Panc1 (cell line): Measurements from ENCODE around the gene FILIP1. TPM values are rescaled to one million over a fixed set of nuclear protein-coding genes. Genes with fewer than 3 reads are reported as not detected.

Experiments
- ATAC-seq: fragments of 200-7000 bp; cut with Tn5 transposase; 2 replicates; pipeline ENCODE4 v1.9.1; 2020; ENCODE audit warnings: mild to moderate bottlenecking, moderate library complexity
- BruUV-seq: library from RNA; stranded (reverse); fragments of 400-500 nt; replicated peaks from 2 replicates; lab custom pipeline; 2021; lab: Mats Ljungman, UMichigan
- CTCF ChIA-PET: fragments of 300-600 bp; sonication (Branson Sonifier 250); formaldehyde crosslinking; loops from one replicate; lab custom pipeline; 2022; ENCODE audit warnings: antibody characterized with exemption; lab: Charles Lee
- POLR2A ChIA-PET: fragments of 300-600 bp; sonication (Branson Sonifier 250); formaldehyde crosslinking; loops from one replicate; lab custom pipeline; 2022; ENCODE audit warnings: antibody characterized with exemption; lab: Charles Lee
- DNase-seq: peaks from one replicate; pipeline ENCODE4 v3.0.0-alpha.2; 2010; ENCODE audit warnings: low read depth, low spot score
- H3K27ac ChIP-seq: 2 replicates; pipeline ENCODE4 v1.5.1; 2011; ENCODE audit warnings: mild to moderate bottlenecking, low read length, inconsistent platforms
- H3K27me3 ChIP-seq: fragments of 200-500 bp; sonication (Bioruptor generic); 2 replicates; pipeline ENCODE4 v1.6.0; 2014; ENCODE audit warnings: low read length, inconsistent platforms; ENCODE audit not compliant: control insufficient read depth, insufficient read depth
- H3K36me3 ChIP-seq: fragments of 200-500 bp; sonication (Bioruptor generic); 2 replicates; pipeline ENCODE4 v1.5.1; 2014; ENCODE audit warnings: inconsistent platforms, mild to moderate bottlenecking, low read length, moderate library complexity; ENCODE audit not compliant: control insufficient read depth, insufficient read depth
- H3K4me1 ChIP-seq: 2 replicates; pipeline ENCODE4 v1.5.1; 2011; ENCODE audit warnings: inconsistent platforms, mild to moderate bottlenecking, low read length, moderate library complexity; ENCODE audit not compliant: control insufficient read depth, insufficient read depth
- H3K4me3 ChIP-seq, 2 experiments: 2 replicates each; pipeline ENCODE4 v1.5.1; 2011 to 2012; ENCODE audit warnings: low read depth in 2 of 2, low read length in 2 of 2, mild to moderate bottlenecking in 2 of 2, inconsistent platforms in 1 of 2, moderate library complexity in 1 of 2
- H3K9me3 ChIP-seq: fragments of 200-500 bp; sonication (Bioruptor generic); 2 replicates; pipeline ENCODE4 v1.5.1; 2014; ENCODE audit warnings: low read depth, mild to moderate bottlenecking, inconsistent platforms, low read length, moderate library complexity; ENCODE audit not compliant: control insufficient read depth, insufficient read depth
- POLR2AphosphoS5 ChIP-seq: IDR thresholded peaks from 2 replicates; pipeline ENCODE4 v1.6.1; 2012; ENCODE audit warnings: mild to moderate bottlenecking, low read depth, low read length, moderate library complexity
- REST ChIP-seq, 2 experiments: IDR thresholded peaks; 2 replicates each; pipeline ENCODE4 v1.6.1; 2011 to 2012; ENCODE audit warnings: low read depth in 2 of 2, control low read depth in 1 of 2, low read length in 1 of 2, mild to moderate bottlenecking in 1 of 2, moderate library complexity in 1 of 2; ENCODE audit not compliant: insufficient read depth in 1 of 2
- SIN3A ChIP-seq: IDR thresholded peaks from 2 replicates; pipeline ENCODE4 v1.6.1; 2012; ENCODE audit warnings: low read depth, mild to moderate bottlenecking, low read length, moderate library complexity, borderline replicate concordance; ENCODE audit not compliant: insufficient read depth
- TCF7L2 ChIP-seq: IDR thresholded peaks from 2 replicates; pipeline ENCODE4 v1.6.1; 2011; ENCODE audit warnings: mild to moderate bottlenecking, low read depth, low read length, inconsistent platforms
- in situ Hi-C: cut with HindIII; loops from 2 replicates; pipeline ENCODE4 v1.10.0; 2016; ENCODE audit warnings: low sequenced_read_pairs, low pct_unique_long_range_greater_than_20kb
- intact Hi-C: fragments of 100-400 bp; cut with micrococcal nuclease; formaldehyde crosslinking; loops from one replicate; pipeline ENCODE4 v1.10.0; 2022; ENCODE audit not compliant: unreplicated experiment
- total RNA-seq: library from RNA; stranded (reverse); gene quantifications from one replicate; pipeline ENCODE4 v1.2.1, GENCODE V29; 2021; ENCODE audit not compliant: unreplicated experiment
- TF ChIP-seq, protein P1 (sequence below): fragments of 450-650 bp; IDR thresholded peaks from 2 replicates; pipeline ENCODE4 v1.5.1; 2017; ENCODE audit warnings: mild to moderate bottlenecking

FILIP1 gene
- total RNA-seq, 1 experiment from 2014 or later = 0.26 TPM

DNA sequence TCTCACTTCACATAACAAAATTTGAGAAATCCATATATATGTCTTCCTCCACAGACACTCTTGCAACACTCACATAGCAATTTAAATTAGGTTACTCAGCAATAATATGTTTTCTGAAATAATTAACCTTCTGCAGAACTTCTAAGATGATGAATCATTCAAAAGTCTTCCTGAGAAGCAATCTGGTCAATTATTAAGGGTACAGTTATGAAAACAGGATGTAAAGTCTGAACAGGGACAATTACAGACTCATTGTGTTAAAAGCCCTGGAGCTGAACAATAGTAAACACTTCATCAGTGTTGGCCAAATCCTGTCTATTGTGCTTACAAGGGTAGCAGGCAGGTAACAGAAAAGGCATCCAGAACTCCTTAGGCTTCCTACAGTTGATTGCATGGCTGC, 75.4 kb downstream of the FILIP1 start:
- TF ChIP-seq POLR2AphosphoS5 (no peak), REST (IDR thresholded peaks at IDR 0.05; ENCODE audit: insufficient read depth in 1 of 2, low read depth in 2 of 2, low read length in 1 of 2) (no peak), SIN3A (no peak), TCF7L2 (no peak)
- TF ChIP-seq, protein P1, sequence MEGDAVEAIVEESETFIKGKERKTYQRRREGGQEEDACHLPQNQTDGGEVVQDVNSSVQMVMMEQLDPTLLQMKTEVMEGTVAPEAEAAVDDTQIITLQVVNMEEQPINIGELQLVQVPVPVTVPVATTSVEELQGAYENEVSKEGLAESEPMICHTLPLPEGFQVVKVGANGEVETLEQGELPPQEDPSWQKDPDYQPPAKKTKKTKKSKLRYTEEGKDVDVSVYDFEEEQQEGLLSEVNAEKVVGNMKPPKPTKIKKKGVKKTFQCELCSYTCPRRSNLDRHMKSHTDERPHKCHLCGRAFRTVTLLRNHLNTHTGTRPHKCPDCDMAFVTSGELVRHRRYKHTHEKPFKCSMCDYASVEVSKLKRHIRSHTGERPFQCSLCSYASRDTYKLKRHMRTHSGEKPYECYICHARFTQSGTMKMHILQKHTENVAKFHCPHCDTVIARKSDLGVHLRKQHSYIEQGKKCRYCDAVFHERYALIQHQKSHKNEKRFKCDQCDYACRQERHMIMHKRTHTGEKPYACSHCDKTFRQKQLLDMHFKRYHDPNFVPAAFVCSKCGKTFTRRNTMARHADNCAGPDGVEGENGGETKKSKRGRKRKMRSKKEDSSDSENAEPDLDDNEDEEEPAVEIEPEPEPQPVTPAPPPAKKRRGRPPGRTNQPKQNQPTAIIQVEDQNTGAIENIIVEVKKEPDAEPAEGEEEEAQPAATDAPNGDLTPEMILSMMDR = no peak
- BruUV-seq = no TSS peak
- POLR2A ChIA-PET = no interaction called here
- no peak overlapping the region for H3K4me3 ChIP-seq
- H3K27ac ChIP-seq = no peak overlapping the region
- H3K4me1 ChIP-seq = peaks cover 5% of the 10 kb centered on the region; the same call in 1 of the 2 replicates
- H3K27me3 ChIP-seq = 0 out of 2 replicates have a peak, but pooled peaks cover 2% of the 10 kb centered on the region
- intact Hi-C loops = loop anchor here (5.0 kb wide), 1 partner anchor 36 kb away; no protein-coding TSS in a partner anchor
- in situ Hi-C loops = no loop called here
- CTCF ChIA-PET = no interaction called here
- no peaks in the 10 kb centered on the region for H3K9me3 ChIP-seq
- H3K36me3 ChIP-seq = no peaks in the 10 kb centered on the region
- no peak for DNase-seq
- peak; percentile 70 for ATAC-seq

DNA sequence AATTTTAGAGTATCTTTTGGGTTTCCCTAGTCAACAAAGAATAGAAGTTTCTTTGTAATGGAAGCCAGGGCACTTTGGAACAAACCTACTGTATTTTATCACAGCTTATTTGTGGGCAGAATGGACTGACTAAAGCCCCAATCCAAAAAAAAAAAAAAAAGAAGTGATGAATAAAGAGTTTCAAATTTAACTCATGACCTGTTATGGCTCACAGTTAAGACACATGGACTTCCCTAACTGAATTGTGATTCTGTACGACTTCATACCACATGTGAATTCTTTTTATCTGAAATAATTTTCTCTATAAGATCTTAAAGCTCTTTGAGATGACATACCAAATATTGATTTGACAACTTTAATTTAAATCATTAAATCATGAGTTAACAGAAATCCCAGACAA, 77.2 kb downstream of the FILIP1 start:
- Histone ChIP-seq H3K27me3 (0 out of 2 replicates have a peak, but pooled peaks cover 2% of the 10 kb centered on the region), H3K4me3 (no peak overlapping the region), H3K27ac (no peak overlapping the region), H3K9me3 (no peaks in the 10 kb centered on the region), H3K36me3 (no peaks in the 10 kb centered on the region), H3K4me1 (peaks cover 9% of the 10 kb centered on the region; the same call in 1 of the 2 replicates)
- in situ Hi-C loops (no loop called here), intact Hi-C loops (loop anchor here (5.0 kb wide), 1 partner anchor 34 kb away; no protein-coding TSS in a partner anchor)
- ChIA-PET CTCF (no interaction called here), POLR2A (no interaction called here)
- DNase-seq (no peak), ATAC-seq (no peak)
- BruUV-seq = no TSS peak
- TF ChIP-seq SIN3A (no peak), TCF7L2 (no peak), POLR2AphosphoS5 (no peak), REST (IDR thresholded peaks at IDR 0.05; ENCODE audit: insufficient read depth in 1 of 2, low read depth in 2 of 2, low read length in 1 of 2) (no peak)
- TF ChIP-seq, protein P1 = no peak
